GM18498 (cell line): Measurements from ENCODE around the gene USP14.

Source experiments
- ATAC-seq: cut with Tn5 transposase; IDR thresholded peaks from one replicate; pipeline ENCODE4 v1.9.1; 2021; ENCODE audit warnings: mild to moderate bottlenecking, moderate library complexity; ENCODE audit not compliant: unreplicated experiment

USP14 gene

GRCh38 chr18:159037-159652, 788 bp downstream of the USP14 start:
- no peak for ATAC-seq

- no peak for ATAC-seq
These were observed 1.6 kb downstream of the USP14 start for GRCh38 chr18:159933-160332.

GRCh38 chr18:160831-161570, 2.6 kb downstream of the USP14 start:
- ATAC-seq = no peak

- ATAC-seq = no peak
These were observed 14.0 kb downstream of the USP14 start for GRCh38 chr18:172361-172760.

GRCh38 chr18:179499-179898, 21.1 kb downstream of the USP14 start:
- no peak for ATAC-seq

DNA sequence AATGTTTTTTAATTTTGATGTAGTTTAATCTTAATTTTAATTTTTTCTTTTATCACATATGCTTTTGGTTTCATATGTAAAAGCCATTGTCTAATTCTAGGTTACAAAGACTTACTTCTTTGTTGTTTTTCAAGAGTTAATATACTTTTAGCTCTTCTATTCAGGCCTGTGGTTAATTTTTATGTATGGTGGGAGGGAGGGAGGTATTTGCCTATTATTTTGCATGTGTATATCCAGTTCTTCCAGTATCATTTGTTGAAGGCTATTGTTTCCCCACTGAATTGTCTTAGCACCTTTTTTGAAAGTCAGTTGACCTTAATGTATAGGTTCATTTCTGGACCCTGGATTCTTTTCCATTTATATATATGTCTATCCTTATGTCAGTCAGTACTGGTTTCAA, 23.4 kb downstream of the USP14 start:
- ATAC-seq = no peak

- no peak for ATAC-seq
These were observed 25.4 kb downstream of the USP14 start for GRCh38 chr18:183769-184168.

- no peak for ATAC-seq
These were observed 30.9 kb downstream of the USP14 start for GRCh38 chr18:189254-189653.

DNA sequence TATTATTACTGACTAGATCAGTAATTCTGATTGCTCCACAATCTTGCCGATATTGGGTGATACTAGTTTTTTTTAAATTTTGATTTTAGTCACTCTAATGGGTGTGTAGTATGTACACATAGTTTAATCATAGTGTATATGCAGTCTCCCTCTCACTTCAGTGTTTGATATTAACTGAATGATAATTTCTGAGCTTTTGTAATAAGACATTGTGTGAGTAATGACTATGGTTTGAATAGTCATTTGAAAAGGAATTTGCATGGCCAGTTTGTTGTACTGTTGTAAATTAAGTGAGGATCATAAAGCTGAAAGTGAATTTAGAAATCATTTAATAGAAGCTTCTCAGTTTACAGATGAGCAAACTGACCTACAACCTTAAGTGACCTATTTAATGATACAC, 33.4 kb downstream of the USP14 start:
- ATAC-seq = no peak

DNA sequence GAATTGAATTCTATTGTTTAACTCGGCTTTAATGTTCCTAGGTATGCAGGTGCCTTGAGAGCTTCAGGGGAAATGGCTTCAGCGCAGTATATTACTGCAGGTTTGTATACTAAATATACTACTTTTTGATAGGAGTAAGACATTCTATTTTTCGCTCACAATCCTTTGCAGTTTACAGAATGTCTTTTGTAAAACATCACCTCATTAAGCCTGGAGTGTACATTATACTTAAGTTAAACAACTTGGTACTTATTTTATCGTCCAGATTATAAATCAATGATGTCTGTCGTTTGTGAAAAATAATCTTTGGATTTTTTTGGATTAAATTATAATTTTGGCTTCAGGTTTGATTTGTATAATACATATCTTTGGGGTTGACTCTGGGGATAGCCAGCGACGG, 34.4 kb downstream of the USP14 start:
- no peak for ATAC-seq

- ATAC-seq = no peak
These were observed 37.3 kb downstream of the USP14 start for GRCh38 chr18:195651-196050.

DNA sequence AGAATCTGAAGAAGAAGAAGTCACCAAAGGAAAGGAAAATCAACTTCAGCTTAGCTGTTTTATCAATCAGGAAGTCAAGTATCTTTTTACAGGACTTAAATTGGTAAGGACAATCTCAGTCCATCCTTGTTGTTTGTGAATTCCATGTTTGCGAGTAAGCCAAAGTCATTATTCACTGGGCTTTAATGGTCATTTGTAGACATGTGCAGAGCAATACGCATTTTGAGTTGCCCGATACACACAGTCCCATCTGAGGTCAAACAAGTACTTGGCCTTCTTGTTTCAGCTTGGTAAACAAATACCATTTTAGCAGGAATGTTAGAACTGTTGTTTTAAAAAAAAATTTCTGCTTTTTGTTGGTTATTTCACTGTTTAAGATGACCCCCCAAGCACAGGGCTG, 40.9 kb downstream of the USP14 start:
- ATAC-seq = no peak

GRCh38 chr18:199768-200167, 41.4 kb downstream of the USP14 start:
- no peak for ATAC-seq

GRCh38 chr18:210075-210474, 51.7 kb downstream of the USP14 start:
- no peak for ATAC-seq

DNA sequence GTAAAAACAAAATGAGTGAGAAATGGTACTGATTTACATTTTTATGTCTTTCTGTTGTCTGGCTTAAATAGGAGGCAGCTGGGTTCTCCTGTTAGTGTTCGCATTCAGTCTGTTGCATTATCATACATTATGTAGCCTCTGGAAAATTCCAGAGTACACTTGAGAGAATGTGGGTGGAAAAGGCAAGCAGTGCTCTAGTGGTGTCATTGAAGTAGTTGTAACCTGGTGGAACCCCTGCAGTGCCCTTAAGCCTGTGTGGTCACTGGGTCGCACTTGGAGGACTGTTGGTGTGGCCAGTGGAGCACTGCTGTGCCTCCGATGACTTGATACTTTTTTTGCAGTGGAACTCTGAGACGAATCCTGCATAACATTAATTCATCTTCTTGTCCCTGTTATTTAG, 52.4 kb downstream of the USP14 start:
- no peak for ATAC-seq

DNA sequence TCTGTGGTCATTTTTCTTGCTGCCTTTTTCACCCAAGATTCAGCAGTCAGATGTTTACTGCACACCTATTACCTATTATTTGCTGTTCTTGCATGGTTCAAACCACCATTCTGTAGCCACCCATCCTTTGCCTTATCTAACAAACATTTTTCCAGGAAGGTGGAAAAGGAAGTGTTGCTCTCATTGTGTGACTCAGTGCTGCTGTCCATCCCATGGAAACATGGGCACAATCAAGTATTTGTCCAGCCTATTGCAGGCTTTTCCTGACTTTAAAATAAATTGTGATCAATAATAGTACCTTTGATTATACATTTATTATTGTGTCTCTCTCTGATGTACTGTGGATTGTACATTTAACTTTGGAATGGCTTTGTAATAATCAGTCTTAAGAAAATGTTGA, 53.2 kb downstream of the USP14 start:
- ATAC-seq = no peak

DNA sequence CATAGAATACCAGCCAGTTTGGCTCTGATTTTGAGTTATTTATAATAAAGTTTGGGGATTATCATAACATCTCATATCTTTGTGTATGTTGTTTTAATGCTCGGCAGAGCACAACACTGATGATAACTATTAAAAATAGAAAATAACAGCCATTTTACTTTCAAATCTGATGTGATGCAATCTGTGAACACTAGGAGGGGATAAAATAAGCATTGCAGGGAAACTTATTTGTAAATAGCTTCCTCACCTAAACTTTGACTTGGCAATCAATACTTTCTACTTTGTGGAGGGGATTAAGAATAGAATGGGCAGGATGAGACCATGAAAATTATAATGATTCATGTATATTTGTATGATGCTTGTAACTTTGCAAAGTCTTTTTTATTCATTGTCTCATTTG, 54.4 kb downstream of the USP14 start:
- no peak for ATAC-seq

DNA sequence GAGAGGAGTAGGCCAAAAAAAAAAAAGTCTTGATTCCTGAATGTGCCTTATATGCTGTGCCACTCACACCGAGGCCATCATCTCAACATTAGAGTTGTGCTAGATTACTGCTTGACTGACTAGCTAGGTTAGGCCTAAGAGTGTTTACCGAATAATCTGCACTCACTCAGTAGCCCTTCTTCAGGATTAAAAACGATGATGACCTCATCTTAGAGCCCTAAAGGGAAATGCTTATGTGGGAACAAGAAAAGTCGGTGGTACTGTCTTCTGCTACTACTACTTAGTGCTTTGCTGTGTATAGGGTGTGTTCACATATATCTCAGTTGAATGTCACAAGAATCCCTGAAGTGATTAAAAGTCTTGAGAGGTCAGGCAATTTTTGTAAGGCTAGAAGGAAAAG, 55.1 kb downstream of the USP14 start:
- ATAC-seq = no peak

DNA sequence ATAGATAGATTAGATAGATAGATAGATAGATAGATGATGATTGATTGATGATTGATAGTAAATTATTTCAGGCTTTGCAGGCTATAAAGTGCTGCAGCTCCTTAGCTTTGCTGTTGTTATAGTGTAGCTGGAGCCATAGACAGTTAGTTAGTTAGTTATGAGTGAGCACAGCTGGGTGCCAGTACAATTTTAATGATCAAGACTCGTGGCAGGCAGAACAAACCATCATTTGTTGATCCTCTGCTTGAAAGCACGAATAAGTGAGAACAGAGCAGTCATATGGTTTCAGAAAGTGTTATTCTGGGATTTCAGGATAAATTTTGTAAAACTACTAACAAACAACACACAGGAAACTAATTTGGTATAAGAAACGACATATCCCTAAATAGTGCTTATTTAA, 55.6 kb downstream of the USP14 start:
- ATAC-seq = no peak

- ATAC-seq = no peak
These were observed 57.2 kb downstream of the USP14 start for GRCh38 chr18:215448-216010.

DNA sequence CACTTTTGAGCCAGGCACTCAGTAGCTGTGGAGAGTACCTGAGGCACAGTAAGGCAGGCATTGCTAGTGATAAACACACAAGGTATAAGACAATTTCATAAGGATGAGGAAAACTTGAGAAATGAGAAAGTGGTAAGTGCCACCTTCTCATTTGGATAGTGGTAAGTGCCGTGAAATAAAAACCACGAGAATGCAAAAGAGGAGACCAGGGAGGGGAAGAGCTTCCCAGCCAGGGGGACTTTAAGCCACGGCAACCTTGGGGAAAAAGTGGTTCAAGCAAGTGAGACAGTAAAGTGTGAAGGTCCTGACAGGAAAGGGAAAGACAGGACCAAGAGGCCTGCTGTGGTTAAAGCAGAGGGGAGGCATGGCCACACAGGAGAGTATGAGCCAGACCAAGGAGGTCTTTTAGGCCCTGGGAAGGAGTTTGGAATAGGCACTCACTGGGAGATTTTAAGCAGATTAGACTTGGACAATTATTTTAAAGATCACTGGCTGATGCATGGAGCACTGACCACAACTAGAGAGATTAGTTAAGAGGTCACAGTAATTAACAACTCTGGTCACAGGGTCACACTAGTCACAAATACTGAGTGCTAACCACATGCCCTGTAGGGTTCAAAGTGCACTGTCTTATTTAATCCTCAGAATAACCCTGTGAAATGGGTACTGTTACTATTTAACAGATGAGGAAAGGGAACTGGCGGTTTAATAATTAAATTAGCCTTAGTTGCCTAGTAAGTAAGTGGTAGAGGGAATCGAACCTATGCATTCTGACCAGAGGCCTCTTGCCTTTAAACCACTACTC, 59.4 kb downstream of the USP14 start:
- ATAC-seq = no peak

DNA sequence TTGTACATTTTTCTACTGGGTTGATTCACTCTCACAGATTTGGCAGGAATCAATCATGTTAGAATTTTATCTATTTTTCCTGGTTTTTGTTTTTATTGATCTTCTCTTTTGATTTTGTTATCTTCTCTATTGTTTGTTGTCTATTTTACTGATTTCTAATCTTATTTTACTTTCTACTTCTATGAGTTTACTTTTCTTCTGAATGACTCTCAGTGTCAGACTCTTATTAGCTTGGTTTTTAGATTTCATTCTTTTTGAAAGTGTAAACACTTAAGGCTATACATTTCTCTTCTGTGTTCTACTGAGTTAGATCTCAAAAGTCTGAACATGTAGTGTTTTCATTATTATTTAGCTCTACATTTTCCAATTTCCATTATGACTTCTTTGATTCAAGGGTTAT, 62.4 kb downstream of the USP14 start:
- ATAC-seq = no peak
